ENCODE data around the gene KCTD2. TPM values are rescaled to one million over a fixed set of nuclear protein-coding genes. Genes with fewer than 3 reads are reported as not detected.

The KCTD2 gene, protein sequence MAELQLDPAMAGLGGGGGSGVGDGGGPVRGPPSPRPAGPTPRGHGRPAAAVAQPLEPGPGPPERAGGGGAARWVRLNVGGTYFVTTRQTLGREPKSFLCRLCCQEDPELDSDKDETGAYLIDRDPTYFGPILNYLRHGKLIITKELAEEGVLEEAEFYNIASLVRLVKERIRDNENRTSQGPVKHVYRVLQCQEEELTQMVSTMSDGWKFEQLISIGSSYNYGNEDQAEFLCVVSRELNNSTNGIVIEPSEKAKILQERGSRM
- 24.5 and 25.3 TPM in 2 replicates for total RNA-seq

DNA sequence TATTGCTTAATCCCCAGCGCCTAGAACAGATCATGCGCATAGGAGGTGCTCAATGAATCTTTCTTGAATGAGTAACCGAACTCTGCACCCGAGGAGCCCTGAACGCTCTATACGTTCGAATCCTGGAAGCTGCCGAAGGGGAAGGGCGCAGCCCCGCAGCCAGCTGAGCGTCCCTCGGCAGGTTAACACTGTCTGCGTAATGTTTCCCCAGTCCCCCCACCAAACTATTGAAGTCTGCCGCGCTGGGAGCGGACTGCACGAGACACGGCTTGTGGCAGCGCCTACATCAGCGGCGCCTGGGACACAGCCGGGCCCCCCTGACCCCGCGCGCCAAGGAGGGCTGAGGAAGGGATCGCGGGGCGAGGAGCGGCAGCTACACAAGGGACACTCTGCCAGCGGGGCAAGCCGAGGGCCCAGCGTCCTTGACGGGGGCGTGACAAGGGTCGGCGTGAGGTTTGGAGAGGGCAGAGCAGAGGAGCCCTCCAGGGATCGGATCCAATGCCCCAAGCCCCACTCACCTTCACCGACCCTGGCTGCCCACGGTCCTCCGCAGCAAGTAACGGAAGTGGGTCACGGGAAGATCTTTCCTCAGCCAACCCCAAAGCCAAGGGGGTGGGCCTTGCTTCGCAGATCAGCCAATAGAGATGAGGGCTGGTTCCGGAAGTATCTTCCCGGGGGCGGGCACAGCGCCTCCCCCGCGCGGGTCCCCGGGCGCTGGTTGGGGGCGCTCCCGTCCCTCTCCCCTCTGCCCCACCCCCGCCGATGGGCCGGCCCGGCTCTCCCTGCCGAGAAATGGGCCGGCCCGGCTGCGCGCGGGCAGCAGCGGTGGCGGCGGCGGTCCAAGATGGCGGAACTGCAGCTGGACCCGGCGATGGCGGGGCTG lies at the start of gene KCTD2, which contains the start of gene ATP5PD:
TSS of gene KCTD2 (plus strand) at position 819 of the 883 bp plus-strand sequence. CDS start at position 845, 26 bp downstream.
TSS of gene ATP5PD (minus strand) at position 563 of the 883 bp plus-strand sequence. CDS start 4,319 bp downstream, outside the sequence.

DNA sequence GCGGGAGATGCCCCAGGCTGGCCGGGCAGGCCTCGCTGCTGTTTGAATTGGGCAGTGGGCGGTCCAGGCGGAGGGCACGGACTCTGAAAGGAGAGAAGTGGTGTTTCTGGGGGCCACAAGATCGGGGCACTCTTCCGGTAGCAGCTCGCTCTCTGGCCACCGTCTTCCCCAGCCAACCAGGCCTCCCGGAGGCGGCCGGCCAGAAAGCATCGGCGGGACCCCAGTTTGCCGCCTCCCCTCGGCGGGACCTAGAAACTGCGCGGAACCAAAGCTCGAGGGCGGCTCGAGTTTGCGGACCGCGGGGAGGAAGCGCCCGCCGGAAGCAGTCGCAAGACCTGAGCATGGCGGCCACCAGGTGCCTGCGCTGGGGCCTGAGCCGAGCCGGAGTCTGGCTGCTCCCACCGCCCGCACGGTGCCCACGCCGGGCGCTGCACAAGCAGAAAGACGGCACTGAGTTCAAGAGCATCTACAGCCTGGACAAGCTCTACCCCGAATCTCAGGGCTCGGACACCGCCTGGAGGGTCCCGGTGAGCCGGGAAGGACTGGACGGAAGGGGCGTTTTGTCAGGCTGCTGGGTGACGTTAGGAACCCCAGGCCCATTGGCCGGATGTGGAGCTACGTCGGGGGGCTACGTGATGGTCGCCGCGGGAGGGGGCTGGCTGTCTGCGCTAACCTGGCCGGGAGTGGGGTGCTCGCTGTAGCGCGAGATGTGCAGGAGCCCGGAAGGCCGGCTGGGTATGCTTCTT lies 34.5 kb upstream of the KCTD2 start, which contains the start of gene MRPL58:
TSS of gene MRPL58 (plus strand) at position 325 of the 746 bp plus-strand sequence. CDS start at position 342, 17 bp downstream.

DNA sequence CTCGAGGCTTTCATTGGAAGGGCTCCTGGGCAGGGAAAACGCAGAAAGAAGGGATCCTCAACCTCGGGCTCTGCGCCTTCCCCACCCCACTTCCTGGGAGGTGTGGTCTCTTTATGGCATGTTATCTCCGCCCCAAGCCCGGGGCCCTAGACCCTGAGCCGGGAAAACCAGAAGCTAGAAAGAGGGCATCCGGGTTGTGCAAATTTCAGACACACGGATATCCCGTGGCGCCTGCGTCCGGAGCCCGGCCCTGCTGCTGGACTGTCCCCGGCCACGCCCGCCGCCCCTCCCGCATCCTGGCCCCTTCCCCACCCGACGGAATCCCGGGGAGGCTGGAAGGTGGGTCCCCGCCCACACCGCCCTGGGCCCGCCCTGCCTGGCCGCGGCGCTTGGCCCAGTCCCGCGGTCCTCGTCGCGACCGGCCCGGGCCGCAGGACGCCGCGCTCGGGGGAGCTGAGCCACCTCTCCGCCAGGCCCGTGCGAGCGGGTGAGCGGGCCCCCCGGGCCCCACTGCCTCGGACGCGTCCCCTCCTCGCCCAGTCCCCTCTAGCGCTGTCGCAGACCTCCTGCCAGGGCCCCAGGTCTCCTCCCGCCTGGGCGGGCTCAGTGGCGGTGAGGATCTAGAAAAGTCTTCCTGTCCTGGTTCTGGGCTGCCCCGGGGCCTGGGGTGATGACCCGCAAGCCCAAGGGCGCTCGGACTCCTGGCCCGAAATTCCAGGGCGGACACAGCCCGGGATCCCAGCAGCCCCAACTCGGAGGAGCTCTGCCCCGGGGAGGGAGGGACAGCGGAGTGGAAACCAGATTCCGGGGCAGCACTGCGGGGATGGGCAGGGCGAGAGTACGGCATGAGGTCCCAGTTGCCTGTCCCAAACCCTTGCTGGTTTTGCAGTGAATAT lies 40.8 kb downstream of the KCTD2 start, which contains the start of gene SLC16A5:
TSS of gene SLC16A5 (plus strand) at position 397 of the 896 bp plus-strand sequence. CDS start 5,683 bp downstream, outside the sequence.

DNA sequence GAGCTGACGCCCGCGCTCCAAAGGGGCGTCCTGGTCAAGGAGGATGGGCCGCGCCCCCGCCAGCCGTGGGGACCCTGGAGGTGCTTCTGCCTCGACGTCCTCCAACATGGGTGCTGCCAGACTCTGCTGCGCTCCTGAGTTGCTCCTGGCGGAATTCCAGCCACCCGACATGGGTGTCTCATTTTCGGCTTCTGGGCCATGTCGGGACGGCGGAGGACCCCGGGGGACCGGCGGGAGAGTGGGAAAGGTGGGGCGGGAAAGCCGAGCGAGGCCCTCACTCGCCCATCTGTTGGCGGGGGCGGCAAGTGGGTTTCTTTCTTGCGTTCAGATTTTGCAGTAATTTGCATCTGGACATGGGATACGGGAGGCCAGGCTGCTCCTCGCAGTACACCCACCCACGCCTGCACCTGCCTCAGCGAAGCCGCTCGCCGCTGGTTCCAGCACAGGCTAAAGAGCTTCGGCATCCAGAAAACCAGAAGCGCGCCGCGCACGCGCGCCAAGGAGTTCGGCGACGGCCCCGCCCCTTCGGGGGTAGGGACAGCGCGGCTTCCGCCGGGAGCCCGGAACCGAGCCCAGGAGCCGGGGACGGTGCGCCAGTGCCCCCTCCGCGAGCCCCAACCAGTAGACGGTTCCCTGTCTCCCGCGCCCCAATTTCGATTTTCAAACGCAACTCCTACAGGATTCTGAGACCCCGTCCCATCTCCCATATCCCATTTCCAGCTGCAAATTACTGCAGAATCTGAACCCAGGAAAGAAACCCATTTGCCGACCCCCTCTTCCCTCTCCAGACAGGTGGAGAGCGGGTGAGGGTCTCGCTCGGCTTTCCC lies 62.6 kb downstream of the KCTD2 start, which contains the start of gene ARMC7:
TSS of gene ARMC7 (plus strand) at position 563 of the 827 bp plus-strand sequence. CDS start 320 bp downstream, outside the sequence.

Small RNAs within 50 kb of the gene (small RNA-seq; reads per million reads assigned to genes)
- gene AC111186.1: not detected
- not detected for gene RF00019
- gene RN7SL573P: not detected
- gene RNU6-362P: not detected

Other genes with a start within 250 kb of the KCTD2 start
- 0.12 and 0.16 TPM in 2 replicates for gene GRIN2C, start 187.3 kb upstream of the KCTD2 start, total RNA-seq
- gene FDXR, start 174.2 kb upstream of the KCTD2 start, total RNA-seq: 14.1 and 26.0 TPM in 2 replicates
- not detected in 2 replicates for gene FADS6, start 153.6 kb upstream of the KCTD2 start, total RNA-seq
- not detected in 2 replicates for gene USH1G, start 124.0 kb upstream of the KCTD2 start, total RNA-seq
- gene OTOP2, start 123.0 kb upstream of the KCTD2 start, total RNA-seq: not detected in 2 replicates
- not detected in 2 replicates for gene OTOP3, start 111.3 kb upstream of the KCTD2 start, total RNA-seq
- 0.16 and 0.61 TPM in 2 replicates for gene HID1, start 74.5 kb upstream of the KCTD2 start, total RNA-seq
- gene CDR2L, start 59.6 kb upstream of the KCTD2 start, total RNA-seq: 29.3 and 30.5 TPM in 2 replicates
- 14.8 and 24.9 TPM in 2 replicates for gene MRPL58, start 34.6 kb upstream of the KCTD2 start, total RNA-seq
- gene ATP5PD, start 256 bp upstream of the KCTD2 start, total RNA-seq: 175 TPM in 2 replicates
- 28.1 and 33.5 TPM in 2 replicates for gene SLC16A5, start 40.7 kb downstream of the KCTD2 start, total RNA-seq
- 1.8 and 3.2 TPM in 2 replicates for gene ARMC7, start 62.7 kb downstream of the KCTD2 start, total RNA-seq
- 52.0 and 54.2 TPM in 2 replicates for gene NT5C, start 84.5 kb downstream of the KCTD2 start, total RNA-seq
- gene JPT1, start 107.3 kb downstream of the KCTD2 start, total RNA-seq: 67.5 and 75.2 TPM in 2 replicates
- gene SUMO2, start 135.7 kb downstream of the KCTD2 start, total RNA-seq: 62.1 and 72.7 TPM in 2 replicates
- 21.0 and 27.1 TPM in 2 replicates for gene NUP85, start 158.5 kb downstream of the KCTD2 start, total RNA-seq
- 18.2 and 18.7 TPM in 2 replicates for gene GGA3, start 214.4 kb downstream of the KCTD2 start, total RNA-seq
- gene MRPS7, start 214.7 kb downstream of the KCTD2 start, total RNA-seq: 31.6 and 41.5 TPM in 2 replicates
- 4.9 and 8.3 TPM in 2 replicates for gene MIF4GD, start 224.0 kb downstream of the KCTD2 start, total RNA-seq
- gene SLC25A19, start 242.2 kb downstream of the KCTD2 start, total RNA-seq: 6.2 and 8.4 TPM in 2 replicates

Measured in hair follicle dermal papilla cell (primary cell).